Stimulated activated CD8-positive, alpha-beta memory T cell treated with anti-CD3 and anti-CD28 coated beads, Interleukin-15, amount 100 ng/mL, for 4 hours (primary cell): Measurements from ENCODE around the gene ADCY2.

ENCODE experiments used
- DNase-seq, 2 donors: peaks; one replicate each; pipeline ENCODE4 v3.0.0-alpha.2; 2020; ENCODE audit warnings: low read depth in 2 of 2

Gene ADCY2

GRCh38 chr5:7503564-7503963 is 107.6 kb downstream of the ADCY2 start:
- DNase-seq = no peak

- DNase-seq = no peak
Measured at GRCh38 chr5:7515284-7515914, 119.5 kb downstream of the ADCY2 start.

GRCh38 chr5:7516253-7516652 is 120.3 kb downstream of the ADCY2 start:
- DNase-seq = no peak

- no peak for DNase-seq
Measured at GRCh38 chr5:7517006-7517405, 121.1 kb downstream of the ADCY2 start.

GRCh38 chr5:7518947-7519560 is 123.1 kb downstream of the ADCY2 start:
- no peak for DNase-seq

- DNase-seq = no peak
Measured at GRCh38 chr5:7519564-7519963, 123.6 kb downstream of the ADCY2 start.

GRCh38 chr5:7529880-7530279 is 133.9 kb downstream of the ADCY2 start:
- no peak for DNase-seq

GRCh38 chr5:7533941-7534340 is 138.0 kb downstream of the ADCY2 start:
- no peak for DNase-seq

- DNase-seq = no peak
Measured at GRCh38 chr5:7534505-7534904, 138.6 kb downstream of the ADCY2 start.

- no peak for DNase-seq
Measured at GRCh38 chr5:7537573-7537972, 141.6 kb downstream of the ADCY2 start.

GRCh38 chr5:7539571-7539970 is 143.6 kb downstream of the ADCY2 start:
- no peak for DNase-seq

GRCh38 chr5:7540736-7541485 is 145.0 kb downstream of the ADCY2 start:
- no peak for DNase-seq

- no peak for DNase-seq
Measured at GRCh38 chr5:7541898-7542297, 146.0 kb downstream of the ADCY2 start.

- DNase-seq = no peak
Measured at GRCh38 chr5:7546555-7546954, 150.6 kb downstream of the ADCY2 start.

- no peak for DNase-seq
Measured at GRCh38 chr5:7548596-7548995, 152.7 kb downstream of the ADCY2 start.

GRCh38 chr5:7565559-7565958 is 169.6 kb downstream of the ADCY2 start:
- no peak for DNase-seq

- no peak for DNase-seq
Measured at GRCh38 chr5:7576023-7576715, 180.2 kb downstream of the ADCY2 start.

GRCh38 chr5:7577381-7577780 is 181.4 kb downstream of the ADCY2 start:
- no peak for DNase-seq

- no peak for DNase-seq
Measured at GRCh38 chr5:7578071-7578470, 182.1 kb downstream of the ADCY2 start.

GRCh38 chr5:7584749-7585148 is 188.8 kb downstream of the ADCY2 start:
- DNase-seq = no peak

- DNase-seq = no peak
Measured at GRCh38 chr5:7585807-7586206, 189.9 kb downstream of the ADCY2 start.

GRCh38 chr5:7586480-7586879 is 190.5 kb downstream of the ADCY2 start:
- no peak for DNase-seq

GRCh38 chr5:7589800-7590199 is 193.9 kb downstream of the ADCY2 start:
- no peak for DNase-seq
